Measurements from ENCODE around the gene SLC9B2. TPM values are rescaled to one million over a fixed set of nuclear protein-coding genes. Genes with fewer than 3 reads are reported as not detected.

SLC9B2 gene
- total and polyA plus RNA-seq, 10 of the 15 experiments (the other 5 are each of a cell fraction or from before 2014, with no cell fraction given): 8.9 to 32.5 (median 25.3) TPM

DNA sequence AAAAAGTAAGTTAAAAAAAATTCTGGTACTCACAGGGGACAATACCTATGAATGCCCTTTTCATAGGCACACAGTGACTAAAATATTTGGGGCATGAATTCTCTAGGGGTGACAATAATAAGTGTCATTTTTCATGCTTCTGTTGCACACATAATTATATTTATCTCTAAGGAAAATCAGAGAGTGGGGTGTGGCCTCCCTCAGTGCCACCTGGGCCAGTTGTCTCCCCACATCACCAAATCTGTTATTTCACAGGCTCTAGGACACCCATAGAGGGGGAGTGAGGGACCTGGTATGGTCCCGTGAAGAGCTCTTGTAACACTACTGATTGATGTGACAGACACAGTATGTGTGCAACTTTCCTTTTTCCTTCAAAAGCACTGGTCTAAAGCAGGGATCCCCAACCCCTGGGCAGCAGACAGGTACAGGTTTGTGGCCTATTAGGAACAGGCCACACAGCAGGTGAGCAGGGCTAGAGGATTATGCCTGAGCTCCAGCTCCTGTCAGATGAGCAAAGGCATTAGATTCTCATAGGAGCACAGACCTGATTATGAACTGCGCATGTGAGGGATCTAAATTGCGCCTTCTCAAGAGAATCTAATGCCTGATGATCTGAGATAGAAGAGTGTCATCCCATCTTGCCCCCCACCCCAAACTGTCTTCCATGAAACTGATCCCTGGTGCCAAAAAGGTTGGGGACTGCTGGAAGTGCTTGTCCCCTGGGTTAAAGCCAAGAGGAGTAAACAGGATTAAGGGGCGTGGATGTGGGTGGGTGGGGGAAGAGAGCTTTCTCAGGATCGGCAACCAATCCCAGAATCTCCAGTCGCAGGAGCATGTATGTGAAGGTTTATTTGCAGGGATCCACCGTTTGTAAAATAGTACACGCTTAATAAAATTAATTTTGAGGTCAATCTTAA, 57.9 kb downstream of the SLC9B2 start (continued):
- TF ChIP-seq ATF7 (IDR thresholded peaks at IDR 0.05; ENCODE audit: low read depth) (no peak), MYB (IDR thresholded peaks at IDR 0.05; ENCODE audit: borderline replicate concordance, low read depth, low read length) (no peak)

DNA sequence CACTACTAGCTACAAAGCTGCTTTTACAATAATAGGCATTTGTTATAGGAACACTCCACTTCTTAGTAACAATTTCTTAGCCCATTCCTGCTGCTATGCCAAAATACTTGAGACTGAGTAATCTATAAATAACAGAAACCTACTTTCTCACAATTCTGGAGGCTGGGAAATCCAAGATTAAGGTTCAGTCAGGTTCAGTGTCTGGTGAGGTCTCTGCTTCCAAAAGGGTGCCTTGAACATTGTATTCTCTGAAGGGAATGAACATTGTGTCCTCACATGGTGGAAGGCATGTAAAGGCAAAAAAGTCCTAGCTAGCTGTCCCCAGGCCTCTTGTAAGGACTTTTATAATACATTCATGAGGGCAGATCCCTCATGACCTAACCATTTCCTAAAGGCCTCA, 64.0 kb downstream of the SLC9B2 start:
- POLR2A ChIA-PET: no interaction called here
- Histone ChIP-seq H3K9ac (ENCODE audit: control insufficient read depth, insufficient read depth, low read length) (no peak overlapping the region), H3K27me3 (replicated peaks in 1 of 2; ENCODE audit: control insufficient read depth in 2 of 2, insufficient read depth in 2 of 2, low read length in 1 of 2) (no peaks in the 10 kb centered on the region), H3K4me2 (ENCODE audit: control insufficient read depth, insufficient read depth) (no peak overlapping the region), H3K4me3 (no peak overlapping the region), H3K9me3 (replicated peaks; ENCODE audit: control insufficient read depth, insufficient read depth, low read length) (no peaks in the 10 kb centered on the region), H3K4me1 (ENCODE audit: control insufficient read depth, insufficient read depth, low read length) (no peaks in the 10 kb centered on the region), H3K27ac (ENCODE audit: control insufficient read depth, insufficient read depth) (no peak overlapping the region), H3K79me2 (ENCODE audit: control insufficient read depth, insufficient read depth, low read length) (no peaks in the 10 kb centered on the region), H3K36me3 (ENCODE audit: control insufficient read depth in 2 of 2, insufficient read depth in 2 of 2, low read length in 1 of 2) (no peaks in the 10 kb centered on the region), H2AFZ (ENCODE audit: control insufficient read depth, low read depth, low read length) (no peak overlapping the region), H4K20me1 (ENCODE audit: control insufficient read depth, insufficient read depth) (no peaks in the 10 kb centered on the region)
- FAIRE-seq (no peak), DNase-seq (ENCODE audit: low read depth, low spot score) (no peak), ATAC-seq (no peak)
- no TSS peak for BruUV-seq (replicated peaks)
- SMC1A ChIA-PET (ENCODE audit: uncharacterized antibody, unreplicated experiment): interaction anchor here (0.8 to 3.1 kb wide), 8 partner anchors 67 to 588 kb away, joined by 3 to 10 read pairs (median 4); no protein-coding TSS in a partner anchor
- in situ Hi-C loops (cut with MboI): loop anchor here (25.0 kb wide), 1 partner anchor 200 kb away; no protein-coding TSS in a partner anchor
- RAD21 ChIA-PET (ENCODE audit: unreplicated experiment): interaction anchor here (0.6 to 1.1 kb wide), 3 partner anchors 31 to 392 kb away, joined by 3 to 10 read pairs (median 3); no protein-coding TSS in a partner anchor
- intact Hi-C loops (cut with micrococcal nuclease; ENCODE audit: unreplicated experiment): no loop called here
- no peak for TF ChIP-seq ZNF24 (IDR thresholded peaks at IDR 0.05)
- TF ChIP-seq, protein P1, sequence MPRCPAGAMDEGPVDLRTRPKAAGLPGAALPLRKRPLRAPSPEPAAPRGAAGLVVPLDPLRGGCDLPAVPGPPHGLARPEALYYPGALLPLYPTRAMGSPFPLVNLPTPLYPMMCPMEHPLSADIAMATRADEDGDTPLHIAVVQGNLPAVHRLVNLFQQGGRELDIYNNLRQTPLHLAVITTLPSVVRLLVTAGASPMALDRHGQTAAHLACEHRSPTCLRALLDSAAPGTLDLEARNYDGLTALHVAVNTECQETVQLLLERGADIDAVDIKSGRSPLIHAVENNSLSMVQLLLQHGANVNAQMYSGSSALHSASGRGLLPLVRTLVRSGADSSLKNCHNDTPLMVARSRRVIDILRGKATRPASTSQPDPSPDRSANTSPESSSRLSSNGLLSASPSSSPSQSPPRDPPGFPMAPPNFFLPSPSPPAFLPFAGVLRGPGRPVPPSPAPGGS (IDR thresholded peaks at IDR 0.05; ENCODE audit: borderline replicate concordance, insufficient read depth, low read depth, low read length, poor library complexity, severe bottlenecking): no peak
- no peak for TF ChIP-seq POU2F2 (IDR thresholded peaks at IDR 0.05; ENCODE audit: borderline replicate concordance, low read depth, low read length)
- TF ChIP-seq NBN (IDR thresholded peaks at IDR 0.05): no peak
- CTCF ChIA-PET: interaction anchor here (1.0 to 2.6 kb wide), 6 partner anchors 13 to 393 kb away, joined by 3 to 12 read pairs (median 4); partner anchors contain the start of gene BDH2
